HG03469 (cell line): ENCODE results near the gene HNRNPLL.
"Not testable (repeated sequence)": the region's sequence is repeated elsewhere in the genome, so short reads cannot be mapped to it uniquely, and the experiment has no call there.

ENCODE experiments used
- ATAC-seq: cut with Tn5 transposase; IDR thresholded peaks from one replicate; pipeline ENCODE4 v1.9.1; 2021; ENCODE audit warnings: mild to moderate bottlenecking, moderate library complexity, moderate number of reproducible peaks; ENCODE audit not compliant: unreplicated experiment

HNRNPLL gene

DNA sequence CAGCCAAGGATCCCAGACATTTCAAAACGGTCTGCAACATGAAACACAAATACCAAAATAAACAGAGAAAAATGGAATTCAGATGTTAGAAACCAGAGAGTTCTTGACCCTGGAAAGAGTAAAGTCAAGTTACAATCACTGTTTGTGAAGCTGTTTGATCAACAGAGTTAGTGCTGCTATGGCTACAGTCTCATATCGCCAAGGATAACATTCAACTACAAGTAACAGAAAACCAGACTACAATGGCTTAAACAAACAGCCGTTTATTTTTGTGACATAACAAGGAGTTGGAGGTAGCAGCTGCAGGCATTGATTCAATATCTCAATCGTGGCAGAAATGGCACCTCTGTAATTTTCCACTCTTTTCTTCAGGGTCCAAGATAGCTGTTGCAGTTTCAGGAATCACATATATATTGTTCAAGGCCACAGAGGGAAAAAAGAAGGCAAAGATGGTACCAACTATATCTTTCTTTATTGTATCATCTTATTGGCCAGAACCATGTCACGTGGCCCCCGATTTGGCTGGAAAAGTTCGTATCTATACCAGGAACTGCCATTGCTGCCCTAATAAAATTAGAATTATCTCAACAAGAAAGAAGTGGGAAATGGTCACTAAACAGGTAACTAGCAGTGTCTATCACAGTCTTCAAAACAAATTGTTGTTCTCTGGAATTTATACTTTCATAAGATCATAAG, 17.7 kb upstream of the HNRNPLL start:
- no peak for ATAC-seq

DNA sequence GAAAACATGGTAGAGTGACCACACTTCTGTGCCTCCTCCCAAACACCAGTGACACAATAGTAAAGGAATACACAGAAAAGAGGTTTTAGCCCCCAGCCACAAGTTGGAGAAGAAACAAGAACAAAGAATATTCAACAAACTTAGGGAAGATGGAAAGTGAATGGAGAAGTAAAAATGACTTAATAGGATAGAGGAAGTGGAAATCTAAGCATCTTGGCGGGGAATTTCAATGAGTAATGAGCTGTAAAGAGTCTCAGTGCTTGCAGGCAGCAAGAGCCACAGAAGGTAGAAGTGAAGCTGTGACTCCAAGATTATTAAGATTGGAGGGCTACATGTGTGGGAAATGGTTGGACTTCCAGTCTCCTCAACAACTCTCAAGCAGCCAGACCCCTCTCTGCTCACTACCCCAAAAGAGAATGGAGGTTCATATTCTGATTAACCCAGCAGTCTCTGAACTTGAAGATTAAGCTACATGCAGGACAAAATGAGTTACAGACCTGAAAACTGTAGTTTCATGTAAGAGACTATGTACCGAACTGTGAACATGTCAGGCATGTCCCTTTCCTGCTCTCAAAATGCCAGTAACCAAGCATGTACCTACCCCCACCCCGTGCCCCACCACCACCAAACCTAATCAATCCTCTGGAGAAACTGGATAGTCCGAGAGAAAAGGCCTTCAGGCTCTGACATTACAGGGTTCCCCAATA, 16.9 kb upstream of the HNRNPLL start:
- no peak for ATAC-seq

DNA sequence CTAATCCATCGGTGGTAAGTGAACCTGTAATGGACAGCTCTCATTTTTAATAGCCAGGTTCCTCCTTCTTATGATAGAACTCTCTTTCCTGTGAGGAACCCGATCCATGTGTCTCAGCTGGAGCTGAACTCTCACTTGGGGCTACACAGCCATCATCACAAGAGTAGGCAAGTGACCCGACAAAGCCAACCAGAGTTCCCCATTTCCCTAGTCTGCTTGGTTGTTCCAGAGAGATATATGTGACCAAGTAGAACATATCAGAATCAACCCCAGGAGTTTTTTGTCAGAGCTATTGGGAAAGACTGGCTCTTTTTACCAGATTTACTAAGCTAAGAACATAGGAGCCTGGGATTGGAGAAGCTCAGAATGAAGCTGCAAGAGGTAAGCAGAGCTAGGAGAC, 14.6 kb upstream of the HNRNPLL start:
- ATAC-seq: no peak

DNA sequence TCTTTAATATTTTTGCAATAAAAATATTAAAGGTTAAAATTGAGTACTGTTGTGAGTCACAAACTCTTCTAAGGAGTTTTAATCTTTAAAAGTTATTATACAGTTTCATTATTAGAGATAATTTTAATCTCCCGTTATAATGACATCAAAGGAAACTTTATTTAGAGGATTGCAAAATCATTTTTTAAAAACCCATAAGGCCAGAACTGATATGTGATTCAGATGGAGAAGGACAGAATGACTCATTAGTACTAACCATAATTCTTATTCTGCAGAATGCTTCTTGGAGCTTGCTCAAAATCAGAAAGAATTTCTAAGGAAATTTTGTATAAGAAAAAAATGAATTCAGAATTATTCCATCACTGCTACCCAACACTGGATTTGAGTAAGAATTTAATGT, 12.5 kb upstream of the HNRNPLL start:
- ATAC-seq: no peak

DNA sequence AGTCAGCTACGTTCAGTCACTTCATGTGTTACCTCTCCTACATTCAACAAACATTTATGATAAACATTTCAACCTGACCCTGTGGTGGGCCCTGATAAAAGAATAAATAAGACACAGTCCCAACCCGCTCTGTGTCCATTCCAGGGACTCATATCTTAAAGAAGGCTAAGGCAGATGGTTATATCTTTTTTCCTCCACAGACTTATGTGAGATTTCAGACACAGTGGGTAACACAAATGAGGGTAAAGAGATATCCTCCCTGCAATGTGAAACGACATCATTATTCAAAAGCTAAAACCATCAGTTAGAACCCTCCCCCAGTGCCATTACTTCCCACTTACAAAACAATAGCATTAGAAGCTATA, 11.1 kb upstream of the HNRNPLL start:
- ATAC-seq: no peak

DNA sequence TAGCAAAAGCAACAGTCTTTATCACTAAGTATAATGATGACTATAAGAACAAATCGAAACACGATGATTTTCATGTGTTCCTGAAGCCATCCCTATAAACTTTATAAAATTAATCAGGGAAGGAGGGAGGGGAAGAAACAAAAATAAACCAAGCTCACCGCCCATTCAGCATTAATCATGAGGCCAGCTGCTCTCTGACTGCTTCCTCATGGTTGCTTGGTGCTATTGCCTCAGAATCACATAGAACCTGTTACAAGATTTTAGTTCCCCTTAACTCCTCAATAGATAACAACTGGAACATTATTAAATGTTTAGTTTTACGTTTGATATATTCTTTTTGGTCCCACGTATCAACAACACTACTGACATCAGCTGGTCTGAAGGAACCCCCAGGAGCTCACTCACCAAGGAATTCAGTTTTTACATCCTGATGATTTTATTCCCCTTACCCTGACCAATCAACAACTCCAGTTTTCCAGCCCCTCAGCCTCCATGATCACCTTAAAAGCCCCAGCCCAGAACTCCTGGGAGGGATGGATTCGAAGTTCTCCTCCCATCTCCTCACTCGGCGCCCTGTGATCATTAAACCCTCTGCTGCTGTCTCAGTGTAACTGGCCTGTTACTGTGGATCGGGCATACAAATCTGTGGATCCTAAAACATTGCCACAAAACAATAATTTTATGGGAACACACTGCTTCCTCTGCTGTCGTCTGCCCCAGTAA, 10.6 kb upstream of the HNRNPLL start:
- no peak for ATAC-seq

DNA sequence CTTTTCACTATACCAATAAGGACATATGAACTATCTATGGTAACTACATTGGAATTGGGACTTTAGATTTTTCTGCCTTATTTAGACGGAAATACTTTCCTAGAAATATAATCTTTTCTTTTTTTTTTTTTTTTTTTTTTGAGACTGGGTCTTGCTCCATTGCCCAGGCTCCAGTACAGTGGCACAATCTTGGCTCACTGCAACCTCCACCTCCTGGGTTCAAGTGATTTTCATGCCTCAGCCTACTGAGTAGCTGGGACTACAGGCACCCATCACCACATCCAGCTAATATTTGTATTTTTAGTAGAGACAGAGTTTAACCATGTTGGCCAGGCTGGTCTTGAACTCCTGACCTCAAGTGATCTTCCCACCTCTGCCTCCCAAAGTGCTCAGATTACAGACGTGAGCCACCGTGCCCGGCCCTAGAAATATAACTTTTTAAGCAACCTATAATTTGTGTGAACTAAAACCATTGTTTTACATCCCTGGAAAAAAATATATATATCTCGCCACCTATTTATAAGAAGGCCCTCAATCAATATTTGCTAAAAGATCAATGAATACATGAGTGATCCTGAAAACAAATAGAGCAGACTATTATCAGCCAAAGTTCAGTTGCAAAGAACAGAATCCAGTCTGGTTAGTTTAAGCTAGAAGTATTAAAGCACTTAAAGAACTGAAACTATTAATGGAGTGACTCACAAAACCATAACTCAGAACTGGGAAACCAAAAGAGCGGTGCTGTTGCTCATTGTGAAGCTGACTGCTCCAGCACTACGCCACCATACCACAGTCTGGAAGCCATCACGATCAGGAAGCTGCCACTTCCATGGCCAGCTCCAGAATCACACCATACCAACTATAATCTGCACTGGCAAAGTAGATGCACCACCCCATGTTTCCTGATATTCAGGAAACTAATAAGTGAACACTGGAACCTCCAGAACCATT, 8.4 kb upstream of the HNRNPLL start:
- ATAC-seq: peak; percentile 48

DNA sequence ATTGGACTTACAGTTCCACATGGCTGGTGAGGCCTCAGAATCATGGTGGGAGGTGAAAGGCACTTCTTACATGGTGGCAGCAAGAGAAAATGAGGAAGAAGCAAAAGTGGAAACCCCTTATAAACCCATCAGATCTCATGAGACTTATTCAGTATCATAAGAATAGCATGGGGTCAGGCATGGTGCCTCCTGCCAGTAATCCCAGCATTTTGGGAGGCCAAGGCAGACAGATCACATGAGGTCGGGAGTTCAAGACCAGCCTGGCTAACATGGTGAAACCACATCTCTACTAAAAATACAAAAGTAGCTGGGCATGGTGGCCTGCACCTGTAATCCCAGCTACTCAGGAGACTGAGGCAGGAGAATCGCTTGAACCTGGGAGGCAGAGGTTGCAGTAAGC, 6.5 kb upstream of the HNRNPLL start:
- ATAC-seq: not testable (repeated sequence)

DNA sequence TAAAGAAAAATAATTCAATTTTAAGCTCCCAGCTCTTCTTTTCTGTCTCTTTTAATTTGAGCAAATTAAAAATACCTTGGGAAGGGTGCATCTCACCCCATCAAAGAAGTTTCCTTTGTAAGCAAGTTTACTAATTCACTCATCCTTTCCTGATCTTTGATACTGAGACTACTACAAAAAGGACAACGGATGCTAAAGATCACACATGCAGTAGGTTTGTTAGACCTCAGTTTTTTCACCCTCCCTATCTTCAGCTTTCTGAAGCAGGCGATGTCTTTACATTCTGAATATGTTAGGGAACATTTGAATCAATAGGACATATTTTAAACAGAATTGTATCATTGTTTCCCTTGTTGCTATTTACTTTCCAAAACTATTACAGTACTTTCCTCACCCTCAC, 6.0 kb upstream of the HNRNPLL start:
- no peak for ATAC-seq

DNA sequence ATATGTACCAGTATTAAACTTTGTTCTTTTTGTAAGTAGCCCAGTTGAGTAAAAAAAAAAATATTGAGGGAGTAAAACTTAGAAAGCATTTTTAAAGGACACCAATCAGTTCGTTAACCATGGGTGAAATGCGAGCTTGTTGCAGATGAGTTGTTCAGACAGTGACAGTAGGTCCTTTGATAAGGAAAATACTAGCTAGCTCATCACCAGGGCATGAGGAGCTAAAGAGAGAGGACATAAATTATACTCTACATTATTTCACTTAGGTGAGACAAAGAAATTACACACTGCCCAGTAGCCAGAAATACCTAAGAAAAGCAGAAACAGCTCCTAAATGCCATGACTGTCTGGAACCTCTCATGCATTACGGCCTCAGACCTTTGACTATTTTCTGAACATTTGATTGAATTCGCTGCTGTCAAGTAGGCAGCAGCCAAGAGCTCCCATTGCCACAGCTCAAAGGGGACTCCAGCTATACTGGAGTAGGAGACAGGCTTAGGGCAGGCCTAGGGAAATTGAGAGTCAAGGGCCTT, 2.6 kb upstream of the HNRNPLL start:
- ATAC-seq: no peak

DNA sequence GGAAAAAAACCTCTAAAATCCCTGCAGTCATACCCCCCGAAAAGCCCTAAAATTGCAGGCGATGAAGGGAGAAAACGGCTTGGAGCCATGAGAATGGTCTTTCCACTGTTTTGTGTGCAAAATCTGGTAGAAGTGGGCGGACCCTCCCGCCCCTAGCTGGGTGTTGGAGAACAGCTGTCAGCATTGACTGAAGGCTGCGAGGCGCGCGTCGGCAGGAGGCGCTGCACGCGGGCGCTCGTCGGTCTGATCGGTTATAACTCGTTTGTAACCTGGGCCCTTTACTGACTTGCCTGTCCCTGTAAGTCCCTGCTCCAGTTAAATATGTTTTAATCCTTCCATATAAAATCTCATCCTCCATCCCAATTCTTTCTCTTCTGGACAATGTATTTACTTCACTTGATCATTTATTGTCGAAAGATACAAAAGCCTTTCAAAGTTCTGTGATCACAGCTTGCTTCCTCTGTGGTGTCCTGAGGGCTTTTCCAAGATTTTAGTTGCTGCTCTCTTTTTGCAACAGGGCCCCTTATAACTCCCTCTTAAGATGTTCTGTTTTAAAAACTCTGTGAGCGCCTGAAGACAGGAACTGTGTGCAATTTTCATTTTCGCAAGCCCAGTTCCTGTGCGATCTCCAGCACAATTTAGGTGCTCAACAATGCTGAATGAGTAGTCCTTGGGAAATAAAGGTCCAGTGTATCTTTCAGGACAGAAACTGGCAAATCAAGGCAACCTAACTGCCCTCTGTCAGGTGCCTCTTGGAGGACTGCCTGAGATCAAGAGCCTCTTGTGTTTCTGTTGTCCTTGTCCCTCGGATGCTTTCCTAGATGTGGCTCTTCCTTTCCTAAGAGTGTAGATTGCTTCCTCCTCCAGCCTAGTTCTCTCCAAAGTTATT, 918 bp upstream of the HNRNPLL start:
- peak; percentile 25 for ATAC-seq

DNA sequence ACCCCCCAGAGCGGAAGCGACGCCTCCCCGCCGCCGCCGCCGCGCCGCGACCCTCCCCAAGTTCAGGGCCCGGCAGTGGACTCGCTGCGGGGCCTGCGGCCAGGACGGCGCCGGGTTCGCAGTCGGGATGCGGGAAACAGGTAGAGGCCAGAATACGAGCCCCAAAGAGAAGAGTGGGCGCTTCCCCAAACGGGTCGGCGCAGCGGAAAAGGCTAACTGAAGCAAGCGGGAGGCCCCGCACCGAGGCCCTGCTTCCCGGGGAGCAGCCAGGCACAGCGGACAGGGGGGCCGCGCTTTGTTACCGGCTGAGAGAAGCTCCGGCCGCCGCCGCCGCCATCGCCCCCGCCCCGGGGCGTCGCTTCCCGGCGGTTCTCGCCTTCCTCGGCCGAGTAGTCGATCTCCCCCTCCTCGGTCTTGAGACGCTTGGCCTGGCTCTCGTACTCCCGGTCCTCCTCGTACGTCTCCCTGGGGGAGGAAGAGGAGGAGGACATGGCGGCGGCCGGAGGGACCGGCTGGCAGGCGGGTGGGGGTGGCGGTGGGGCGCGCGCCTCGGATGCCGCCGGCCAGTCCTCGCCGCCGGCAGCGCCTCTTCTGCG, 494 bp downstream of the HNRNPLL start:
- ATAC-seq: no peak

DNA sequence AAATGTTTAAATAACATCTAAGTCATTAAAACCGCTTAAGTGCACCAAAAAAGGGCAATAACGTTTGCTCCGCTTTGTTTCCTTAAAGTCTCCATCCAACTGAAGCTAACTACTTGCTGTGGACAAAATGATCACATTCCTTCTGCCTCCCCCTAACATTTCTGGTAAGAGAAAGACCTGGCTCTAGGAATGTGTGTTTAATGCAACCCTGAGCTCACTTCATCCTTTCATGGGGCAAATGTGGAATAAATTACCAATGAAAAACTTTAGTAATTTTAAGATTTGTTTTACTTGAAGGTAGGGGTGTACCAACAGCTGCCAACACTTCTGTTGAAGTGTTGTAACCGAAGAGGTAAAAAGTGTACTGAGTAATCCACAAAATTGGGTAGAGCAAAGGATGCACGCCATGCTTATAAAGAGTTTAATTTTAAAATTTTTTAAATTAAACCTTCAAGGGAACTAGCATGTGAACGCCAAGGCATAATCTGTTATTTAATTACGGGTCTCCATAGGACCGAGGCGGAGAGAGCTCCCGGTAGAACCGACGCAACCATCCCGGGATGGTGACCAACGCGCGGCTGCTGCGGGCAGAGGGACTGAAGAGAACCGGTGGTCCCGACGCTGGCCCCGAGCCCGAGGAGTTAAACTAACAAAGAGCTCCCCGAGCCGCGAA, 1.1 kb downstream of the HNRNPLL start:
- no peak for ATAC-seq

DNA sequence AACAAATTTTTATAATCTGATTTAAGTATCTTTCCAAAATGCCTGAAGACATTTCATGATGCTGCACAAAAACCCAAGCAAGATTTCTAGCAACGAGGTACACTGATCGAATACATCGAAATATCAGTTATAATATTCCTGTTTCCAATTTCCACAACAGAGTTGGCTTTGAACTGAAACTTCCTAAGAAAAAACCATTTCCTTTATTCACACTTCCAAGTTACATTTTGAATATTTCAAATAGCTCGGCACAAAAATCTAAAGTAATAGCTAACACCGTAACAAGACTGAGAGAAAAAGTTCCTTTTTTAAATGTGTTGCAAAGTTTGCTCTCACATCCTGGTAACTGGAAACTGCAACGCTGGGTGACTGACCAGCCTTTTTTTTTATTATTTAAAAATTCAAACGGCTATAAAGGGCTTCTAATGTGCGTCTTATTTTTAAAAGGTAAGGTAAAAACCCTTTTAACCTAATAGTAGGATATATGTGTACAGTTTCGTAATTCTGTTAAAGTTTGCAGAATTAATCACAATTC, 1.7 kb downstream of the HNRNPLL start:
- ATAC-seq: no peak

DNA sequence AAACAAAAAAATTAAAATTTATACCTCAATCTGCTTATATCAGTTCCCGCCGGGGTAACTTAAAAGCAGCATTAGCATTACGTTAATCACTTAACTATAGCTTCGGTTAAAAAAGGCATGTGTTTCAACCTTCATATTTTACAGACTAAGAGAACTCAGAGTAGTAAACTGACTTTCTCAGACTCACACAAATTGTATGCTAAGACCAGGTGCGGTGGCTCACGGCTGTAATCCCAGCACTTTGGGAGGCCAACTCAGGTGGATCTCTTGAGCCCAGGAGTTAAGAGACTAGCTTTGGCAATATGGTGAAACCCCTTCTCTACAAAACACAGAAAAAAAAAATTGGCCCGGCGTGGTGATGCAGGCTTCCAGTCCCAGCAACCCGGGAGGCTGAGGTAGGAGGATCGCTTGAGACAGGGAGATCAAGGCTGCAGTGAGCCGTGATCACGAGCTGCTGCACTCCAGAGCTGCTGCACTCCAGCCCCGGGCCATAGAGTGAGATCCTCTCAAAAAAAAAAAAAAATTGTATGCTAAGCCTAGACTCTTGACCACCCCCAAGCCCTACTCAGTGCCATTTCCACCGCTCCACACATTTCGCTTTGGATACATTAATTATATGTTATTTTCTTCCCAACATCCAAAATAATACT, 2.4 kb downstream of the HNRNPLL start:
- no peak for ATAC-seq

DNA sequence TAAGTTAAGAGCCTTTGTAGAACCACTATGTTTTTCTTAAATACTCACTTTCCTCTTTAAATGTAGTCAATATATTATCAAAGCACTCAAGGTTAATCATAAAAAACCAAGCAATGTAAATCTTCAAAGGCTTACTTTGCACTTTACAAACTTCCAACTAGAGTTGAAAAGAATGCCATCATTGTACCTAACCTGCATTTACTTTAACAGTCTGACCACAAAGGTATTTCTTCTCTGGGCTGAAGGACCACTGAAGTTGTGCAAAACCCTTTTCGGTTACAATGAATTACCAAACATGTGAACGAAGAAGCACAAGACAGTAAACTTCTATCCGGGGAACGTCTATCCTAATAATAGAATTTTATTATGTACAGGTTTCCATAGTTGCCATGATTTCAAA, 3.0 kb downstream of the HNRNPLL start:
- ATAC-seq: no peak

DNA sequence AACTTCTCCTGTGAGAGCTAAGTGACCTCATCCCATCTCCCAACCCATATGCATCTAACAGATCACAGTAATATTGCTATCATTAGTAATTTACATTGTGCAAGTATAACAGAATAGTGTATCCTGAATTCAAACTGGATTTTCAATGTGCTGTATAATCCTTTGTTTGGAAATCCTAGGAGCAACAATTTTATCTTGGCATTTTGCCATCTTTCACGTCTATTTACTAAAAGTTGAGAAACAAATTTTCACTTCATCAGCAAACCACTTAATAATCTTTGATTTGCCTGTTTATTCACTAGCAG, 3.8 kb downstream of the HNRNPLL start:
- no peak for ATAC-seq
